Mammary epithelial cell (primary cell): ENCODE results near the gene URB1.

ENCODE experiments used
- EZH2 ChIP-seq: IDR thresholded peaks from 2 replicates; pipeline ENCODE4 v1.6.1; 2012; ENCODE audit warnings: low read length, inconsistent platforms, borderline replicate concordance
- TF ChIP-seq, protein P1 (sequence below), 2 donors: IDR thresholded peaks in 1 of 2; conservative IDR thresholded peaks in 1 of 2; 2 replicates each; pipeline ENCODE4 v1.5.1; 2011 to 2012; ENCODE audit warnings: inconsistent platforms in 2 of 2, low read length in 2 of 2, mild to moderate bottlenecking in 2 of 2, control low read depth in 1 of 2, low read depth in 1 of 2; ENCODE audit not compliant: insufficient read depth in 1 of 2; ENCODE audit errors: extremely low read depth in 1 of 2

- TF ChIP-seq, protein P1, sequence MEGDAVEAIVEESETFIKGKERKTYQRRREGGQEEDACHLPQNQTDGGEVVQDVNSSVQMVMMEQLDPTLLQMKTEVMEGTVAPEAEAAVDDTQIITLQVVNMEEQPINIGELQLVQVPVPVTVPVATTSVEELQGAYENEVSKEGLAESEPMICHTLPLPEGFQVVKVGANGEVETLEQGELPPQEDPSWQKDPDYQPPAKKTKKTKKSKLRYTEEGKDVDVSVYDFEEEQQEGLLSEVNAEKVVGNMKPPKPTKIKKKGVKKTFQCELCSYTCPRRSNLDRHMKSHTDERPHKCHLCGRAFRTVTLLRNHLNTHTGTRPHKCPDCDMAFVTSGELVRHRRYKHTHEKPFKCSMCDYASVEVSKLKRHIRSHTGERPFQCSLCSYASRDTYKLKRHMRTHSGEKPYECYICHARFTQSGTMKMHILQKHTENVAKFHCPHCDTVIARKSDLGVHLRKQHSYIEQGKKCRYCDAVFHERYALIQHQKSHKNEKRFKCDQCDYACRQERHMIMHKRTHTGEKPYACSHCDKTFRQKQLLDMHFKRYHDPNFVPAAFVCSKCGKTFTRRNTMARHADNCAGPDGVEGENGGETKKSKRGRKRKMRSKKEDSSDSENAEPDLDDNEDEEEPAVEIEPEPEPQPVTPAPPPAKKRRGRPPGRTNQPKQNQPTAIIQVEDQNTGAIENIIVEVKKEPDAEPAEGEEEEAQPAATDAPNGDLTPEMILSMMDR (conservative IDR thresholded peaks at IDR 0.05 in 1 of 2, IDR thresholded peaks at IDR 0.05 in 1 of 2; ENCODE audit: extremely low read depth in 1 of 2, insufficient read depth in 1 of 2, low read depth in 1 of 2, low read length in 2 of 2) = no peak
- TF ChIP-seq EZH2 = no peak
Observed at GRCh38 chr21:32336711-32337110, 56.1 kb downstream of the URB1 start.
